ENCODE results near the gene IFT20.

DNA sequence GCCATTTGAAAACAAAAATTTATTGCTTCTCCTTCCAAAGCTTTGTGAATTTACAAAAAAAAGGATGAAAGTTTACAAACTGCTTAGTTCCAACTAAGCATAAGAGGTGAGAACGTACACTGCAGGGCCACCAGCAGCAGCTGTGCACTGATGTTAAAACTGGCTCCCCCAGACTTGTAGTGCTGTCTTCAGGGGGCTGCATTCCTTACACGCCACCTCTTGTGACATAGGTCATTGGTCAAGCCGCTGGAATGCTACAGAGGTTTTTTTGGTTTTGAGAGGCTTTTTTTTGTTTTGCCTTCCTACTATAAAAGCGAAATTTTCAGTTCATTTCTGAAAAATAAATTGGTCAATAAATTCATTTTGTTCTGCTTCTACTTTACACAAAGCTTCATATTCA lies 6.9 kb downstream of the IFT20 start:
- TF ChIP-seq GATA2 (IDR thresholded peaks at IDR 0.05; ENCODE audit: low read depth, low read length): no peak
- no peak for TF ChIP-seq GATA3 (IDR thresholded peaks at IDR 0.05; ENCODE audit: low read depth, low read length)

Measured in SH-SY5Y (cell line).